ENCODE measurements around the gene WAC. TPM values are rescaled to one million over a fixed set of nuclear protein-coding genes. Genes with fewer than 3 reads are reported as not detected.
"Not testable (repeated sequence)": the region's sequence is repeated elsewhere in the genome, so short reads cannot be mapped to it uniquely, and the experiment has no call there.

Gene WAC, protein sequence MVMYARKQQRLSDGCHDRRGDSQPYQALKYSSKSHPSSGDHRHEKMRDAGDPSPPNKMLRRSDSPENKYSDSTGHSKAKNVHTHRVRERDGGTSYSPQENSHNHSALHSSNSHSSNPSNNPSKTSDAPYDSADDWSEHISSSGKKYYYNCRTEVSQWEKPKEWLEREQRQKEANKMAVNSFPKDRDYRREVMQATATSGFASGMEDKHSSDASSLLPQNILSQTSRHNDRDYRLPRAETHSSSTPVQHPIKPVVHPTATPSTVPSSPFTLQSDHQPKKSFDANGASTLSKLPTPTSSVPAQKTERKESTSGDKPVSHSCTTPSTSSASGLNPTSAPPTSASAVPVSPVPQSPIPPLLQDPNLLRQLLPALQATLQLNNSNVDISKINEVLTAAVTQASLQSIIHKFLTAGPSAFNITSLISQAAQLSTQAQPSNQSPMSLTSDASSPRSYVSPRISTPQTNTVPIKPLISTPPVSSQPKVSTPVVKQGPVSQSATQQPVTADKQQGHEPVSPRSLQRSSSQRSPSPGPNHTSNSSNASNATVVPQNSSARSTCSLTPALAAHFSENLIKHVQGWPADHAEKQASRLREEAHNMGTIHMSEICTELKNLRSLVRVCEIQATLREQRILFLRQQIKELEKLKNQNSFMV
- total RNA-seq: 224 TPM

DNA sequence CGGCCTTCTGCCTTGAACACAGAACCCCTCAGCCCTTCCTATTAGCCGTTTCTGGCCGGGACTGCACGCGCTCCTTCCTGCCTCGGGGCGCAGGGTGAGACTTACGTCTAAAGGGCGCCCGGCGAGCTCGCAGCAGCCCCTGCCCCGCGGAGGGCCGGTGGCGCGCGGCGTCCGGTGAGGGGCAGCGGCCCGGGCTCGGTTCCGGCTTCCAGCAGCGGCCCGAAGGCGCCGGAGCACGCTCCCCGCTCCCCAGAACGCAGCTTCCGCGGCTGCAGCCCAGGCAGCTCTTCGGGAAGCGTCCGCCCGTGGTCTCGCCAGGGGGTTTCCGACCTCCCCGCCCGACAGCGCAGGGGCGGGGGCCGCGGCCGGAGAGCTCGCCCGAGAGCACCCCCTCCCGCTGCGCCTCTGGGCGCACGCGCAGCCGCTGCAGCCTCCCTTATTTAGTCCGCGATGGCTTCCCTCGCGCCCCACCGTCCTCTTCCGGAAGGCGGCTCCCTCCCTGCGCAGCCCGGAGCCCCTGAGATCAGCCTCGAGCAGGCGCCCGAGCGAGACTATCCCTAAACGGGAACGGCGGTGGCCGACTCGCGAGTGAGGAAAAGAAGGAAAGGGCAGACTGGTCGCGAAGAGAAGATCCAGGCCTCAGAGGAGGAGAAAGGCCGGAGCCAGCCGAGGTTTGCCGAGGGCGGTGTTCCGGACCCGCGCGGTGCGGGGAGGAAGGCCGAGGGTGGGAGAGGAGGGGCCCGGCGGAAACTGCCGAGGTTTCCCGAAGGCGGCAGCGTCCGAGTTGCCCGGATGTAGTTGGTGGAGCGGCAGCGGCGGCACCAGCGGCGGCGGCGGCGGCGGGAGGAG, at the start of gene WAC:
Gene WAC, plus strand, starts transcription at position 782 of the 849 bp plus-strand sequence. CDS start 462 bp downstream, outside the sequence.
- Histone ChIP-seq H3K27me3 (ENCODE audit: insufficient read depth, low read length) (no peaks in the 10 kb centered on the region), H3K9me3 (ENCODE audit: low read depth, low read length) (no peaks in the 10 kb centered on the region), H3K4me3 (ENCODE audit: low read length) (peak within 1 kb of the TSS; percentile 80), H3K4me1 (ENCODE audit: insufficient read depth, low read length) (peaks cover 31% of the 10 kb centered on the region)

GRCh38 chr10:28489206-28489605, 43.7 kb upstream of the WAC start:
- Histone ChIP-seq H3K4me3 (ENCODE audit: low read length) (no peak overlapping the region), H3K9me3 (ENCODE audit: low read depth, low read length) (no peaks in the 10 kb centered on the region), H3K27me3 (ENCODE audit: insufficient read depth, low read length) (no peaks in the 10 kb centered on the region), H3K4me1 (ENCODE audit: insufficient read depth, low read length) (peaks cover 53% of the 10 kb centered on the region)

GRCh38 chr10:28490256-28490865, 42.6 kb upstream of the WAC start:
- not testable (repeated sequence) for H3K4me3 ChIP-seq (ENCODE audit: low read length); H3K27me3 ChIP-seq (ENCODE audit: insufficient read depth, low read length); H3K9me3 ChIP-seq (ENCODE audit: low read depth, low read length)
- peaks cover 56% of the 10 kb centered on the region for H3K4me1 ChIP-seq (ENCODE audit: insufficient read depth, low read length)

- Histone ChIP-seq H3K4me1 (ENCODE audit: insufficient read depth, low read length) (peaks cover 68% of the 10 kb centered on the region), H3K9me3 (ENCODE audit: low read depth, low read length) (no peaks in the 10 kb centered on the region), H3K4me3 (ENCODE audit: low read length) (peak overlapping the region; percentile 21), H3K27me3 (ENCODE audit: insufficient read depth, low read length) (no peaks in the 10 kb centered on the region)
Measured at GRCh38 chr10:28492116-28492920, 40.6 kb upstream of the WAC start.

DNA sequence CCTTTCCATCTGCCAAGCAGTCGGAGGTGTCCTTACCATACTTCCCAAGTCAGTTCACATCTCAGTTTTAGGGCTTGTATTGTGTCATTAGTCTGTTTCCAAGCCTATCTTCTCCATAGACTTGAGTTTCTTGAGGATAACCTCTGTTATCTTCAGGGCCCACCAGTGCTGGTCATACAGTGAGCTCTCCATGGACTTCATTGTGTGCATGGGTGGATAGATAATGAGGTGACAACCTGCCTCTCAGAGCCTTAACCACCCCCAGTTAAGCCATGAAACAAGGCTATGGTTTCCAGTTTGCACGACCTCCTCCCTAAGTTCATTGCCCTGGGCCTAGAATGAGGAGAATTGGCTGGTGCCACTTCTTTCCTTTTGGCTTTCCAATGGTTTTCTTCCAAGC, 38.5 kb upstream of the WAC start:
- Histone ChIP-seq H3K4me1 (ENCODE audit: insufficient read depth, low read length) (peaks cover 59% of the 10 kb centered on the region), H3K9me3 (ENCODE audit: low read depth, low read length) (no peaks in the 10 kb centered on the region), H3K27me3 (ENCODE audit: insufficient read depth, low read length) (no peaks in the 10 kb centered on the region), H3K4me3 (ENCODE audit: low read length) (no peak overlapping the region)

DNA sequence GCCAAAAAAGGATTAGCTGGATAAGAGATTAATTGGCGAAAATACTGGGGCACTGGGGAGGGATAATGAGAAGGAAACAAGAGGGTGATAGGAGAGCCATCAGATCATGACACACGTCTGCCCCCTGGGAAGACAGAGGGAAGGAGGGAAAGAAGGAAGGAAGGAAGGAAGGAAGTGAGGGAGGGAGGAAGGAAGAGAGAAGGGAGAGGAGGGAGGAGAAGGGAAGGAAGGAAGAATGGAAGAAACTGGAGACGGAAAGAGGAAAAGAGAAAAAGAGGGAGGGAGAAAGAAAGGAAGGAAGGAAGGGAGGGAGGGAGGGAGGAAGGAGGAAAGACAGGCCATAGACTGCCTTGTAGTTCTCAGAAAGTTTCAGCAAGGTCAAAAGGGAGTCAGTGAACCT, 37.8 kb upstream of the WAC start:
- H3K4me3 ChIP-seq (ENCODE audit: low read length): no peak overlapping the region
- peaks cover 55% of the 10 kb centered on the region for H3K4me1 ChIP-seq (ENCODE audit: insufficient read depth, low read length)
- H3K27me3 ChIP-seq (ENCODE audit: insufficient read depth, low read length): no peaks in the 10 kb centered on the region
- H3K9me3 ChIP-seq (ENCODE audit: low read depth, low read length): no peaks in the 10 kb centered on the region

- peaks cover 46% of the 10 kb centered on the region for H3K4me1 ChIP-seq (ENCODE audit: insufficient read depth, low read length)
Measured at GRCh38 chr10:28496017-28496416, 36.9 kb upstream of the WAC start.

DNA sequence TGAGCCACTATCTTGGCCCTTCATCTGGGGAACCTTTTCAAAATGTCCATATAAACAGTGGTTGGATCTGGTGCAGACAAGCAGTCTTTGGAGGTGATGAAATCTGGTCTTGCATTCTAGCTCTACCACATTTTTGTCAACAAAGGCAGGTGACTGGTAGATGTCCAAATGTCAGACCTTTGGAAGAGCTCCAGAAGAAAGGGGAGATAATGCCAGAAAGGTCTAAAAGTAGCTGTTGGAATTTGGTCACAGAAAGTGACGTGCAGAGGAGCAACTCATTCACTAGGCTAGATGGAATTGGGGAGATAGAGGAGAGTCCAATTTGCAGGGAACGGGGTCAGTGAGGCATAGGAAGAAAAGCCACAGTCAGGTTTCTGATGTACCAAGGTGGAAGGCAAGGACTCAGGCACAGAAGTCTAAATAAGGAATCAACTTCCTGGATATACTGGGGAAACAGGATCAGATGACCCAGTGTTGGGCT, 36.4 kb upstream of the WAC start:
- Histone ChIP-seq H3K9me3 (ENCODE audit: low read depth, low read length) (no peaks in the 10 kb centered on the region), H3K4me1 (ENCODE audit: insufficient read depth, low read length) (peaks cover 41% of the 10 kb centered on the region), H3K27me3 (ENCODE audit: insufficient read depth, low read length) (no peaks in the 10 kb centered on the region), H3K4me3 (ENCODE audit: low read length) (no peak overlapping the region)

More at GRCh38 chr10:28496017-28496416, 36.9 kb upstream of the WAC start:
- Histone ChIP-seq H3K9me3 (ENCODE audit: low read depth, low read length) (no peaks in the 10 kb centered on the region), H3K4me3 (ENCODE audit: low read length) (no peak overlapping the region), H3K27me3 (ENCODE audit: insufficient read depth, low read length) (no peaks in the 10 kb centered on the region)

GRCh38 chr10:28497313-28498126, 35.4 kb upstream of the WAC start:
- Histone ChIP-seq H3K9me3 (ENCODE audit: low read depth, low read length) (no peaks in the 10 kb centered on the region), H3K4me3 (ENCODE audit: low read length) (no peak overlapping the region), H3K4me1 (ENCODE audit: insufficient read depth, low read length) (peaks cover 35% of the 10 kb centered on the region), H3K27me3 (ENCODE audit: insufficient read depth, low read length) (no peaks in the 10 kb centered on the region)

DNA sequence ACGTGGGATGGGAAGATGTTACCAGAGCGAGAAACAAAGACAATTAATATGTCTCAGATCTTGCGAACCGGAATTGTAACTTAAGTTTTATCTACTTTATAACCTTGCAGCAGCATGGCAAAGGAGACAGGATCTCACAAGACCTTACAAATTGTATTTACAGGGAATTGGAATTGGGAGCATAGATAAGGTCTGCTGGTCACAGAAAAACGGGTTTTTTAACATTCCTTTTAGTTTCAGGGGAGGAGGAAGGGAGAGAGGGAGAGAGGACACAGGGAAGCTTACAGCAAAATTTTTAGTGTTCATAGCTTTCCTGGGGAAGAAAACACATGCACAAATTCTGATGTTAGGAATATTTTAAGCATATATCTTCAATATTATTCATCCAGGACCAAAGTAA, 32.7 kb upstream of the WAC start:
- not testable (repeated sequence) for H3K4me3 ChIP-seq (ENCODE audit: low read length); H3K9me3 ChIP-seq (ENCODE audit: low read depth, low read length); H3K27me3 ChIP-seq (ENCODE audit: insufficient read depth, low read length)
- peaks cover 16% of the 10 kb centered on the region for H3K4me1 ChIP-seq (ENCODE audit: insufficient read depth, low read length)

DNA sequence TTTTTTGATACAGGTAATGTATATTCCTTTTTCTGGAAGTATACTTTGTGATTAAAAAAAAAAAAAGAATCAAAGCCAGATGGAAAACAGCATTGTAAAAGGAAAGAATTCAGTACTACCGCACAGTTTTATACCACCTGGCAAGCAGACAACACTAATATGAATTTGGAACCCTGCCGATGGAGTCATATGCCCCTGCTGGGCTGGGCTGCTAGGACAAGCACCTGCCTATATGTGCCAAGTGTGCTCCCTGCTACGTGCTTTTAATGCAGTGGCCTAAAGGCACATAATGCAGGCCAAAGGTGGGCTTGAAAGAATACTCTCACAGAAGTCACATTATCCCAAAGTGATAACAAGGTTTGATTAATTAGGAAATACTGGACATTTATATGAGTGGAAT, 29.8 kb upstream of the WAC start:
- H3K4me1 ChIP-seq (ENCODE audit: insufficient read depth, low read length): peaks cover 3% of the 10 kb centered on the region
- H3K27me3 ChIP-seq (ENCODE audit: insufficient read depth, low read length): no peaks in the 10 kb centered on the region
- H3K9me3 ChIP-seq (ENCODE audit: low read depth, low read length): no peaks in the 10 kb centered on the region
- H3K4me3 ChIP-seq (ENCODE audit: low read length): no peak overlapping the region

DNA sequence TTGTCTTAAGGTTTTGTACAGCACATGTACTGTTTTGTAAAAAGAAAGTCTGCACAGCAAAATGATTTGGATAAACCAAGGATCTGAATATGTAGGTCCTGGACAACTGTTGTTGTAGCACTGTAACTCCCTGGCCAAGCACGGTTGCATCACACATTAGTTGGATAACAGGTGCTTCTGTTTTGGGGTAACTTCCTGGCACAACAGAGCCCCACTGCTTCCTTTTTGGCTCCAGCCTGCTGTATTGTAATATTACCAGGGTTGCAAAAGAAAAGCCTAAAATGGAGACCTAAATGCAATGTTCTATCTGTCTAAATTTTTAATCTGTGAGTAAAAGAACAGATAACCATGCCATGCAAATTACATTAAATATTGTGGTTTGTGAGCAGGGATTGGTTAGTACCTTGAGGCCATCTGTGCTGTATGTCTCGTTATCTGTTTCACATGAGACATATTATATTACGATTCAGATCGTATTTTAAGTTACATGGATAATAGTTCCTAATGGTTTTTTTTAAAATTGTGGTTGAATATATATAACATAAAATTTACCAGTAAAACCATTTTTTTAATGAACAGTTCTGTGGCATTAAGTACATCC, 27.5 kb upstream of the WAC start:
- no peak overlapping the region for H3K4me3 ChIP-seq (ENCODE audit: low read length)
- H3K9me3 ChIP-seq (ENCODE audit: low read depth, low read length): no peaks in the 10 kb centered on the region
- H3K27me3 ChIP-seq (ENCODE audit: insufficient read depth, low read length): no peaks in the 10 kb centered on the region

GRCh38 chr10:28508304-28508925, 24.5 kb upstream of the WAC start:
- no peaks in the 10 kb centered on the region for H3K9me3 ChIP-seq (ENCODE audit: low read depth, low read length)
- H3K27me3 ChIP-seq (ENCODE audit: insufficient read depth, low read length): no peaks in the 10 kb centered on the region
- H3K4me3 ChIP-seq (ENCODE audit: low read length): no peak overlapping the region
- H3K4me1 ChIP-seq (ENCODE audit: insufficient read depth, low read length): peaks cover 3% of the 10 kb centered on the region

More for the DNA sequence above, 27.5 kb upstream of the WAC start:
- H3K4me1 ChIP-seq (ENCODE audit: insufficient read depth, low read length): peaks cover 3% of the 10 kb centered on the region
